Heart right ventricle (tissue), 16 donors: ENCODE data around the gene ECI1. TPM values are rescaled to one million over a fixed set of nuclear protein-coding genes. Genes with fewer than 3 reads are reported as not detected.
"Not testable (repeated sequence)": the region's sequence is repeated elsewhere in the genome, so short reads cannot be mapped to it uniquely, and the experiment has no call there.

Source experiments
- ATAC-seq, 8 donors: fragments of 200-7000 bp; cut with Tn5 transposase; one replicate each; pipeline ENCODE4 v1.9.1; 2020; ENCODE audit warnings: mild to moderate bottlenecking in 8 of 8, moderate library complexity in 8 of 8, moderate number of reproducible peaks in 1 of 8
- DNase-seq, 2 donors: peaks; one replicate each; pipeline ENCODE4 v3.0.0-alpha.2; 2020
- H3K27ac ChIP-seq, 10 donors: fragments of 200-600 bp; sonication (generic) in 2 of 10; one replicate each; pipeline versions ENCODE4 v1.5.0 to v1.8.0; 2020 to 2022; ENCODE audit warnings: mild to moderate bottlenecking in 3 of 10
- H3K27me3 ChIP-seq, 7 donors: fragments of 200-600 bp; one replicate each; pipeline ENCODE4 v1.8.0; 2021 to 2022; ENCODE audit warnings: mild to moderate bottlenecking in 2 of 7
- H3K36me3 ChIP-seq, 9 donors: fragments of 200-600 bp; sonication (generic) in 1 of 9; one replicate each; pipeline versions ENCODE4 v1.5.0 to v1.8.0; 2020 to 2022; ENCODE audit warnings: mild to moderate bottlenecking in 2 of 9
- H3K4me1 ChIP-seq, 9 donors: fragments of 200-600 bp; sonication (generic) in 1 of 9; one replicate each; pipeline versions ENCODE4 v1.5.0 to v1.8.0; 2020 to 2022; ENCODE audit warnings: mild to moderate bottlenecking in 4 of 9
- H3K4me3 ChIP-seq, 10 donors: fragments of 200-600 bp; sonication (generic) in 2 of 10; one replicate each; pipeline versions ENCODE4 v1.5.0 to v1.8.0; 2020 to 2022; ENCODE audit warnings: mild to moderate bottlenecking in 7 of 10, moderate library complexity in 2 of 10
- H3K9me3 ChIP-seq, 11 donors: fragments of 200-600 bp in 10 of 11; sonication (generic) in 2 of 11; one replicate each; pipeline versions ENCODE4 v1.5.0 to v1.8.0; 2013 to 2022; ENCODE audit warnings: mild to moderate bottlenecking in 2 of 11, control low read depth in 1 of 11, moderate library complexity in 1 of 11
- CTCF ChIP-seq, 9 donors: fragments of 200-600 bp; sonication (generic) in 2 of 9; IDR thresholded peaks; one replicate each; pipeline versions ENCODE4 v1.5.0 to v1.8.0; 2021 to 2022; ENCODE audit warnings: antibody characterized with exemption in 9 of 9, mild to moderate bottlenecking in 5 of 9, moderate library complexity in 1 of 9
- WGBS, 2 donors: extraction: QIAGEN DNeasy Blood & Tissue Kit; methylation state at CpG; one replicate each; pipeline ENCODE4 v1.1.7; 2013; ENCODE audit warnings: inconsistent platforms in 1 of 2; 5-methylcytosine and 5-hydroxymethylcytosine counted together
- intact Hi-C, 10 donors: fragments of 100-400 bp; cut with DNase I; formaldehyde crosslinking; loops; one replicate each; pipeline versions ENCODE4 v1.11.1 to v1.14.2; 2022
- polyA plus RNA-seq, 2 donors: library from polyadenylated mRNA; stranded (reverse); fragments of 200-250 nt; gene quantifications; one replicate each; pipeline ENCODE4 v1.2.3, GENCODE V29; 2013
- total RNA-seq, 10 donors: library from RNA; stranded (reverse); fragmentation: NEBNext Ultra II Directional in 3 of 10; extraction: Animal tissue kit (Norgen Biotek cat#: 25700) in 3 of 10; gene quantifications; one replicate each; pipeline versions ENCODE4 v1.2.1 to v1.2.4, GENCODE V29; 2021 to 2023
- donor health status: Arrhythmogenic right ventricular cardiomyopathy.
- donor health status: ischemic (EF 13 %, LVEDD 7.1; RV severe dilation, severe dysfunction).
- donor health status: healthy with polysubstance abuse.
- donor health status: DM: no; HTN: yes; CAD: no.
- donor health status: DM: no; HTN: no; CAD: no.
- donor health status: ischemic (EF 25% LVEDD 6.9; RV normal size, moderate dysfunction).
- donor health status: ischemic (EF 25% LVEDD 5.7; RV mildly dilated, moderate dysfunction).
- donor health status: healthy.
- donor health status: DM: yes; HTN: yes; CAD: no.
- donor health status: Ischemic cardiomyopathy.
- donor health status: ischemic (EF 35%, LVEDD 5.7; RV mildly dilated, moderate dysfunction).
- donor health status: nonischemic (EF 11% LVEDD 7.7; RV severe dilation, severe dysfunction).
- donor health status: DM: yes; HTN: yes; CAD: no.
- donor health status: PGD.
- donor health status: ischemic (EF 29% LVEDD 5.4; RV normal size, mild dysfunction).
- donor health status: nonischemic (EF 23%, LVEDD 6.1; RV moderate dilation, normal function).

Gene ECI1
- total and polyA plus RNA-seq, 12 donors, result 118 to 491 (median 155) TPM

- ATAC-seq (no peak), DNase-seq (no peak)
- Histone ChIP-seq H3K36me3 (peaks cover 0 to 7% (median 0%) of the 10 kb centered on the region in 9 donors), H3K4me1 (peaks cover 5 to 23% (median 19%) of the 10 kb centered on the region in 9 donors), H3K27ac (no peak overlapping the region), H3K9me3 (no peaks in the 10 kb centered on the region), H3K4me3 (no peak overlapping the region), H3K27me3 (no peaks in the 10 kb centered on the region)
- TF ChIP-seq CTCF (IDR thresholded peaks at IDR 0.05), result no peak
- intact Hi-C loops, result loop anchor here in 1 of 10 donors (10.0 kb wide), 1 partner anchor 63 kb away; no protein-coding TSS in a partner anchor
- WGBS, 2 donors, result 94 to 98% methylated on average over 14 of the region's 14 CpGs
Observed at GRCh38 chr16:2271848-2272461, 20.6 kb upstream of the ECI1 start.

- DNase-seq, result no peak
- no peaks in the 10 kb centered on the region for H3K9me3 ChIP-seq
- H3K36me3 ChIP-seq, result peaks cover 0 to 3% (median 0%) of the 10 kb centered on the region in 9 donors
- WGBS, 2 donors, result 85 to 93% methylated on average over 15 of the region's 15 CpGs
- ATAC-seq, result no peak
- H3K4me3 ChIP-seq, result no peak overlapping the region
- intact Hi-C loops, result loop anchor here in 1 of 10 donors (10.0 kb wide), 1 partner anchor 64 kb away; no protein-coding TSS in a partner anchor
- H3K4me1 ChIP-seq, result peaks cover 7 to 32% (median 30%) of the 10 kb centered on the region in 9 donors
- TF ChIP-seq CTCF (IDR thresholded peaks at IDR 0.05), result no peak
- H3K27me3 ChIP-seq, result no peaks in the 10 kb centered on the region
- H3K27ac ChIP-seq, result no peak overlapping the region
Observed at GRCh38 chr16:2270588-2271470, 19.4 kb upstream of the ECI1 start.

GRCh38 chr16:2270070-2270462 lies 18.7 kb upstream of the ECI1 start:
- no peak for TF ChIP-seq CTCF (IDR thresholded peaks at IDR 0.05)
- Histone ChIP-seq H3K27ac (no peak overlapping the region), H3K36me3 (peaks cover 0 to 11% (median 0%) of the 10 kb centered on the region in 9 donors), H3K27me3 (no peaks in the 10 kb centered on the region), H3K9me3 (no peaks in the 10 kb centered on the region), H3K4me1 (peaks cover 7 to 39% (median 38%) of the 10 kb centered on the region in 9 donors), H3K4me3 (peak overlapping the region in 1 of 10 donors; percentile 88)
- no peak for ATAC-seq
- DNase-seq, result no peak
- intact Hi-C loops, result loop anchor here in 1 of 10 donors (10.0 kb wide), 1 partner anchor 65 kb away; no protein-coding TSS in a partner anchor
- WGBS, 2 donors, result 87 to 90% methylated on average over 9 of the region's 9 CpGs

GRCh38 chr16:2267913-2268666 lies 16.7 kb upstream of the ECI1 start, which contains the start of gene RNPS1:
TSS of gene RNPS1 (minus strand) at chr16:2268126. CDS start at chr16:2264643, 3,483 bp downstream.
- H3K4me1 ChIP-seq, result peaks cover 7 to 46% (median 40%) of the 10 kb centered on the region in 9 donors
- intact Hi-C loops, result loop anchor here in 1 of 10 donors (5.0 kb wide), 1 partner anchor 159 kb away; the partner anchor contains the start of gene CCNF
- ATAC-seq (peak; percentile 95 to 99 (median 98)), DNase-seq (peak; percentile 96 to 97)
- H3K36me3 ChIP-seq, result peaks cover 0 to 31% (median 9%) of the 10 kb centered on the region in 9 donors
- H3K27ac ChIP-seq, result peak within 1 kb of the TSS; percentile 80 to 100 (median 98)
- 0% methylated on average over 87 to 88 of the region's 88 CpGs for WGBS, 2 donors
- TF ChIP-seq CTCF (IDR thresholded peaks at IDR 0.05), result no peak
- H3K27me3 ChIP-seq, result no peaks in the 10 kb centered on the region
- peak within 1 kb of the TSS; percentile 53 to 97 (median 87) for H3K4me3 ChIP-seq
- H3K9me3 ChIP-seq, result no peaks in the 10 kb centered on the region

- H3K27me3 ChIP-seq, H3K9me3 ChIP-seq, DNase-seq: not testable (repeated sequence)
- intact Hi-C loops, result loop anchor here in 1 of 10 donors (5.0 kb wide), 1 partner anchor 160 kb away; the partner anchor contains the start of gene CCNF
- H3K27ac ChIP-seq, result peak overlapping the region; percentile 80 to 100 (median 98)
- H3K4me1 ChIP-seq, result peaks cover 7 to 46% (median 40%) of the 10 kb centered on the region in 9 donors
- peak; percentile 85 to 91 (median 89) for ATAC-seq
- peak overlapping the region; percentile 53 to 97 (median 87) for H3K4me3 ChIP-seq
- H3K36me3 ChIP-seq, result peaks cover 0 to 37% (median 12%) of the 10 kb centered on the region in 9 donors
- WGBS, 2 donors, result 0 to 1% methylated on average over 36 to 54 of the region's 54 CpGs
Observed at GRCh38 chr16:2267505-2267912, 16.1 kb upstream of the ECI1 start.

GRCh38 chr16:2266887-2267286 lies 15.5 kb upstream of the ECI1 start:
- 7 to 9% methylated on average over 7 to 10 of the region's 12 CpGs for WGBS, 2 donors
- Histone ChIP-seq H3K4me3 (peak overlapping the region; percentile 53 to 97 (median 87)), H3K27ac (peak overlapping the region in 5 of 10 donors; percentile 93 to 99 (median 98)), H3K36me3 (peaks cover 3 to 43% (median 18%) of the 10 kb centered on the region in 9 donors), H3K4me1 (peaks cover 7 to 46% (median 40%) of the 10 kb centered on the region in 9 donors)
- not testable (repeated sequence) for H3K27me3 ChIP-seq, DNase-seq, ATAC-seq, H3K9me3 ChIP-seq
- intact Hi-C loops, result loop anchor here in 1 of 10 donors (5.0 kb wide), 1 partner anchor 160 kb away; the partner anchor contains the start of gene CCNF
